Neural cell (in vitro differentiated cells): ENCODE results near the gene QSOX2. TPM values are rescaled to one million over a fixed set of nuclear protein-coding genes. Genes with fewer than 3 reads are reported as not detected.

ENCODE experiments used
- H2AFZ ChIP-seq: fragments of 200-600, 300-800 bp; sonication (generic), shearing (Covaris generic); 2 replicates; pipeline ENCODE4 v1.6.0; 2014; ENCODE audit warnings: low read depth, mild to moderate bottlenecking, antibody characterized with exemption, low read length, moderate library complexity
- H3F3A ChIP-seq: fragments of 200-600 bp; shearing (Covaris generic); 2 replicates; pipeline ENCODE4 v1.6.1; 2016; ENCODE audit warnings: mild to moderate bottlenecking, moderate library complexity, mixed read lengths, antibody characterized with exemption, low read length; ENCODE audit not compliant: insufficient read depth, poor library complexity, severe bottlenecking
- H3K27ac ChIP-seq: fragments of 200-600, 300-800 bp; sonication (generic), shearing (Covaris generic); 2 replicates; pipeline ENCODE4 v1.5.1; 2014; ENCODE audit warnings: mild to moderate bottlenecking, low read length, moderate library complexity
- H3K27me3 ChIP-seq: fragments of 300-800, 200-600 bp; sonication (generic), shearing (Covaris generic); 2 replicates; pipeline ENCODE4 v1.6.0; 2014; ENCODE audit warnings: mild to moderate bottlenecking, low read depth, low read length, moderate library complexity; ENCODE audit not compliant: insufficient read depth
- H3K36me3 ChIP-seq: fragments of 300-800, 200-600 bp; sonication (generic), shearing (Covaris generic); 2 replicates; pipeline ENCODE4 v1.5.1; 2014; ENCODE audit warnings: mild to moderate bottlenecking, antibody characterized with exemption, low read length, moderate library complexity; ENCODE audit not compliant: insufficient read depth
- H3K4me2 ChIP-seq: fragments of 300-800, 200-600 bp; sonication (generic), shearing (Covaris generic); 2 replicates; pipeline ENCODE4 v1.6.0; 2014; ENCODE audit warnings: mild to moderate bottlenecking, low read length
- H3K4me3 ChIP-seq: fragments of 300-800, 200-600 bp; sonication (generic), shearing (Covaris generic); 2 replicates; pipeline ENCODE4 v1.5.1; 2014; ENCODE audit warnings: mild to moderate bottlenecking, low read length, moderate library complexity
- H3K79me2 ChIP-seq: fragments of 200-600 bp; shearing (Covaris generic); replicated peaks from 2 replicates; pipeline ENCODE4 v1.6.0; 2014; ENCODE audit warnings: mild to moderate bottlenecking, low read length, moderate library complexity; ENCODE audit not compliant: insufficient read depth
- H3K9ac ChIP-seq: fragments of 300-800, 200-600 bp; sonication (generic), shearing (Covaris generic); 2 replicates; pipeline ENCODE4 v1.6.1; 2016; ENCODE audit warnings: mild to moderate bottlenecking, low read length, mixed read lengths
- H3K9me2 ChIP-seq: fragments of 200-600 bp; shearing (Covaris generic); 2 replicates; pipeline ENCODE4 v1.6.1; 2016; ENCODE audit warnings: mild to moderate bottlenecking, low read length, mixed read lengths; ENCODE audit not compliant: insufficient read depth
- H3K9me3 ChIP-seq: fragments of 200-600, 300-800 bp; sonication (generic), shearing (Covaris generic); 2 replicates; pipeline ENCODE4 v1.6.1; 2016; ENCODE audit warnings: mild to moderate bottlenecking, mixed run types, low read length, moderate library complexity, mixed read lengths
- H4K20me1 ChIP-seq: fragments of 200-600 bp; shearing (Covaris generic); 2 replicates; pipeline ENCODE4 v1.6.1; 2016; ENCODE audit warnings: mild to moderate bottlenecking, mixed run types; ENCODE audit not compliant: insufficient read depth
- CTCF ChIP-seq: fragments of 450-650 bp; IDR thresholded peaks from 2 replicates; pipeline ENCODE4 v1.5.1; 2014; ENCODE audit warnings: antibody characterized with exemption, mild to moderate bottlenecking, moderate library complexity; ENCODE audit not compliant: poor library complexity, severe bottlenecking
- EP300 ChIP-seq: fragments of 450-650 bp; conservative IDR thresholded peaks from 2 replicates; pipeline ENCODE4 v1.6.1; 2014; ENCODE audit warnings: antibody characterized with exemption, mild to moderate bottlenecking, moderate library complexity; ENCODE audit not compliant: poor library complexity, severe bottlenecking
- EZH2 ChIP-seq: fragments of 200-600, 300-800 bp; shearing (Covaris generic), sonication (generic); IDR thresholded peaks from 2 replicates; pipeline ENCODE4 v1.6.1; 2014; ENCODE audit warnings: antibody characterized with exemption, low read length, borderline replicate concordance, mild to moderate bottlenecking; ENCODE audit not compliant: insufficient read depth, poor library complexity, severe bottlenecking
- MXI1 ChIP-seq: fragments of 450-650 bp; conservative IDR thresholded peaks from 2 replicates; pipeline ENCODE4 v1.6.1; 2014; ENCODE audit warnings: antibody characterized with exemption, mild to moderate bottlenecking; ENCODE audit not compliant: poor library complexity, severe bottlenecking
- POLR2AphosphoS5 ChIP-seq: IDR thresholded peaks from 2 replicates; pipeline ENCODE4 v1.6.1; 2012
- RAD21 ChIP-seq: fragments of 450-650 bp; conservative IDR thresholded peaks from 2 replicates; pipeline ENCODE4 v1.6.1; 2014; ENCODE audit warnings: antibody characterized with exemption, mild to moderate bottlenecking, moderate library complexity
- REST ChIP-seq: IDR thresholded peaks from 2 replicates; pipeline ENCODE4 v1.6.1; 2012; ENCODE audit warnings: borderline replicate concordance
- SMC3 ChIP-seq: fragments of 450-650 bp; conservative IDR thresholded peaks from 2 replicates; pipeline ENCODE4 v1.6.1; 2014; ENCODE audit warnings: antibody characterized with exemption, mild to moderate bottlenecking, moderate library complexity; ENCODE audit not compliant: poor library complexity
- TAF1 ChIP-seq: IDR thresholded peaks from 2 replicates; pipeline ENCODE4 v1.6.1; 2012; ENCODE audit warnings: low read depth
- polyA plus RNA-seq: library from polyadenylated mRNA; depleted of rRNA; stranded (reverse); fragments of >200 nt; gene quantifications from 2 replicates; pipeline ENCODE4 v1.2.3, GENCODE V29; 2014

The QSOX2 gene
- polyA plus RNA-seq, 1 donor from 2014 or later = 20.7 TPM

- TF ChIP-seq CTCF (no peak), RAD21 (no peak), EP300 (no peak), SMC3 (no peak), REST (no peak), EZH2 (no peak), MXI1 (no peak), POLR2AphosphoS5 (no peak), TAF1 (no peak)
- Histone ChIP-seq H3K27ac (no peak overlapping the region), H3K27me3 (no peaks in the 10 kb centered on the region), H3K4me2 (no peak overlapping the region), H3K79me2 (no peaks in the 10 kb centered on the region), H2AFZ (no peak overlapping the region), H3K9me2 (no peaks in the 10 kb centered on the region), H3F3A (no peaks in the 10 kb centered on the region), H3K9me3 (no peaks in the 10 kb centered on the region), H3K36me3 (no peaks in the 10 kb centered on the region), H4K20me1 (no peaks in the 10 kb centered on the region), H3K4me3 (no peak overlapping the region), H3K9ac (no peak overlapping the region)
These were observed 7.9 kb upstream of the QSOX2 start for GRCh38 chr9:136253246-136254130.

- Histone ChIP-seq H2AFZ (no peak overlapping the region), H3K27ac (no peak overlapping the region), H3K79me2 (no peaks in the 10 kb centered on the region), H4K20me1 (no peaks in the 10 kb centered on the region), H3K4me3 (no peak overlapping the region), H3K9me3 (no peaks in the 10 kb centered on the region), H3K4me2 (no peak overlapping the region), H3K9me2 (no peaks in the 10 kb centered on the region), H3F3A (no peaks in the 10 kb centered on the region), H3K27me3 (no peaks in the 10 kb centered on the region), H3K9ac (no peak overlapping the region), H3K36me3 (no peaks in the 10 kb centered on the region)
- TF ChIP-seq EZH2 (no peak), CTCF (no peak), POLR2AphosphoS5 (no peak), TAF1 (no peak), EP300 (no peak), SMC3 (no peak)
These were observed 7.2 kb upstream of the QSOX2 start for GRCh38 chr9:136252846-136253245.
